ENCODE data around the gene TPI1.

DNA sequence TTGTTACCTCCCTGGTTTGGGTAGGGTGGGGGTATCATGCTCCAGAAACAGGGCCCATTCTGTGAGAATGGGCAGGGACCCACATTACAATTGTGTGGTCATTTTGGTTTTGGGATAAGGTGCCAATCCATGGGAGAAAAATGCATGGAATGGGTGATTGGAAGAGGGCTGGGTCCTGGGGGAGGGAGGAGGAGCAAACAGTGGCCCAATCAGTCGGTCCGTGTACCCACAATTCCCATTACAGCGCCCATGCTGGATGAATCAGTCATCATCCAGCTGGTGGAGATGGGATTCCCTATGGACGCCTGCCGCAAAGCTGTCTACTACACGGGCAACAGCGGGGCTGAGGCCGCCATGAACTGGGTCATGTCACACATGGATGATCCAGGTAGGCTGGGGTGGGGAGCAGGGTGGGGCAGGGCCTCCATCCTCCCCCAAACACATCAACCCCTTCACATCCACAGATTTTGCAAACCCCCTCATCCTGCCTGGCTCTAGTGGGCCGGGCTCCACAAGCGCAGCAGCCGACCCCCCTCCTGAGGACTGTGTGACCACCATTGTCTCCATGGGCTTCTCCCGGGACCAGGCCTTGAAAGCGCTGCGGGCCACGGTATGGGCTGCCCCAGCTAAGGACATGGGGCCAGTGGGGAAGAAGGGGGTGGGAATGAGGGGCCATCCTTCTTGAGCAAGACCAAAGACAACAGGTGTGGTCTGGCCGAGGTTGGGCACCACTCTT is 3.6 kb upstream of the TPI1 start:
- TF ChIP-seq, protein P1, sequence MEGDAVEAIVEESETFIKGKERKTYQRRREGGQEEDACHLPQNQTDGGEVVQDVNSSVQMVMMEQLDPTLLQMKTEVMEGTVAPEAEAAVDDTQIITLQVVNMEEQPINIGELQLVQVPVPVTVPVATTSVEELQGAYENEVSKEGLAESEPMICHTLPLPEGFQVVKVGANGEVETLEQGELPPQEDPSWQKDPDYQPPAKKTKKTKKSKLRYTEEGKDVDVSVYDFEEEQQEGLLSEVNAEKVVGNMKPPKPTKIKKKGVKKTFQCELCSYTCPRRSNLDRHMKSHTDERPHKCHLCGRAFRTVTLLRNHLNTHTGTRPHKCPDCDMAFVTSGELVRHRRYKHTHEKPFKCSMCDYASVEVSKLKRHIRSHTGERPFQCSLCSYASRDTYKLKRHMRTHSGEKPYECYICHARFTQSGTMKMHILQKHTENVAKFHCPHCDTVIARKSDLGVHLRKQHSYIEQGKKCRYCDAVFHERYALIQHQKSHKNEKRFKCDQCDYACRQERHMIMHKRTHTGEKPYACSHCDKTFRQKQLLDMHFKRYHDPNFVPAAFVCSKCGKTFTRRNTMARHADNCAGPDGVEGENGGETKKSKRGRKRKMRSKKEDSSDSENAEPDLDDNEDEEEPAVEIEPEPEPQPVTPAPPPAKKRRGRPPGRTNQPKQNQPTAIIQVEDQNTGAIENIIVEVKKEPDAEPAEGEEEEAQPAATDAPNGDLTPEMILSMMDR (IDR thresholded peaks at IDR 0.05; ENCODE audit: low read depth, low read length, poor library complexity, severe bottlenecking): no peak
- TF ChIP-seq EZH2phosphoT487 (IDR thresholded peaks at IDR 0.05; ENCODE audit: borderline replicate concordance, low read length): no peak

Measured in DOHH2 (cell line).